Measurements from ENCODE around the gene OR10H2.
"Not testable (repeated sequence)": the region's sequence is repeated elsewhere in the genome, so short reads cannot be mapped to it uniquely, and the experiment has no call there.

Gene OR10H2, protein sequence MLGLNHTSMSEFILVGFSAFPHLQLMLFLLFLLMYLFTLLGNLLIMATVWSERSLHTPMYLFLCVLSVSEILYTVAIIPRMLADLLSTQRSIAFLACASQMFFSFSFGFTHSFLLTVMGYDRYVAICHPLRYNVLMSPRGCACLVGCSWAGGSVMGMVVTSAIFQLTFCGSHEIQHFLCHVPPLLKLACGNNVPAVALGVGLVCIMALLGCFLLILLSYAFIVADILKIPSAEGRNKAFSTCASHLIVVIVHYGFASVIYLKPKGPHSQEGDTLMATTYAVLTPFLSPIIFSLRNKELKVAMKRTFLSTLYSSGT

DNA sequence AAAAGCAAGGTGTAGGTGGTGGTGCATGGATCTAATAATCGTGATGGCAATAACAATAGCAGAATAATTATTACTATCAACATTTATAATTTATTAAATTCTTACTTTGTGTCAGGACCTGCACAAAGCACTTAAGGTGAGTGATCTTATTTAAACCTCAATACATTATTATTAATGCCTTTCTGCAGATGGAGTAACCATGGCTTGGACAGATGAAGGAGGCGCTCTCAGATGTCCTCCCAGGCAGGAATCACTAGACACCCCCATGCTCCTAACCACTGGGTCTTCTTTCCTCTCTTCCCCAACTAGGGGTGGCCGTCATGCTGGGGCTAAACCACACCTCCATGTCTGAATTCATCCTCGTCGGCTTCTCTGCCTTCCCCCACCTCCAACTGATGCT lies at the start of gene OR10H2:
Gene OR10H2, plus strand, starts transcription at position 301 of the 400 bp plus-strand sequence. Its CDS starts 20 bp downstream, at position 321.
- DNase-seq (ENCODE audit: low read depth in 2 of 2, low spot score in 1 of 2): no peak

DNA sequence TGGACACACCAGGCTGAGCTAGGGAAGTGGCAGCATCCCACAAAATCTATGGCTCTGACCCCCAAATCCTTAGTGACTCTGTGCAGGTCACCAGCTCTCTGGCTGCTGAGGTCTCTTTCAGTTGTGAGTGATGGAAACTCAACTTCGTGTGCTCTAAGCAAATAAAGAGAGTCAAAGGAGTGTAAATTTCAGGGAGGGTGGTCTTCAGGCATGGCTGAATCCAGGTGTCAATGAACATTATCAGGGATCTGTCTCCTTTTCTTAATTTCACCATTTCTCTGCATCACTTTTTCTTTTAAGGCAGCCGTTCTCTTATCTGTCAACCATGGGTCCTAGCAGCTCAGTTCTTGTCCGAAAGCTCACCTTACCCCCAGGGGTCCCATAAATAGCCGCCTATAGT lies 48.7 kb upstream of the OR10H2 start:
- no peak for DNase-seq (ENCODE audit: low read depth in 2 of 2, low spot score in 1 of 2)

DNA sequence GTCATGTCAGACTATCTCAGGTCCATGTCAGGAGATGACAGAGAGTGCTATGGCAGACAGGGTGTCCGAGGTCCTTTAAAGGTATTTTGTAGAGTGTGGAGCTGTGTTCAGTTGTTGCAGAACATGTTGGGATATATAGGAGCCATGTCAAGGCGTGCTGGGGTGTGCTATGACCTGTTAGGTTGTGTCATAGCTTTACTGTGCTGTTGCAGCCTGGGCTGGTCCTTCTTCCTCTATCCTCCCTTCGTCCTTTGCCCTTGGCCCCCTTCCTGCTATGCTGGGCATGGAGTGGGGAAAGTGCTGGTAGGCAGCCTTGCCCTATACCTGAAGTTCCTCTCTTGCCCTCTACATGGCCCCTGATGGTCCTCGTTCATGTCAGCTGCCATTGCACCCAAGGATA lies 48.0 kb upstream of the OR10H2 start:
- not testable (repeated sequence) for DNase-seq (ENCODE audit: low read depth in 2 of 2, low spot score in 1 of 2)

DNA sequence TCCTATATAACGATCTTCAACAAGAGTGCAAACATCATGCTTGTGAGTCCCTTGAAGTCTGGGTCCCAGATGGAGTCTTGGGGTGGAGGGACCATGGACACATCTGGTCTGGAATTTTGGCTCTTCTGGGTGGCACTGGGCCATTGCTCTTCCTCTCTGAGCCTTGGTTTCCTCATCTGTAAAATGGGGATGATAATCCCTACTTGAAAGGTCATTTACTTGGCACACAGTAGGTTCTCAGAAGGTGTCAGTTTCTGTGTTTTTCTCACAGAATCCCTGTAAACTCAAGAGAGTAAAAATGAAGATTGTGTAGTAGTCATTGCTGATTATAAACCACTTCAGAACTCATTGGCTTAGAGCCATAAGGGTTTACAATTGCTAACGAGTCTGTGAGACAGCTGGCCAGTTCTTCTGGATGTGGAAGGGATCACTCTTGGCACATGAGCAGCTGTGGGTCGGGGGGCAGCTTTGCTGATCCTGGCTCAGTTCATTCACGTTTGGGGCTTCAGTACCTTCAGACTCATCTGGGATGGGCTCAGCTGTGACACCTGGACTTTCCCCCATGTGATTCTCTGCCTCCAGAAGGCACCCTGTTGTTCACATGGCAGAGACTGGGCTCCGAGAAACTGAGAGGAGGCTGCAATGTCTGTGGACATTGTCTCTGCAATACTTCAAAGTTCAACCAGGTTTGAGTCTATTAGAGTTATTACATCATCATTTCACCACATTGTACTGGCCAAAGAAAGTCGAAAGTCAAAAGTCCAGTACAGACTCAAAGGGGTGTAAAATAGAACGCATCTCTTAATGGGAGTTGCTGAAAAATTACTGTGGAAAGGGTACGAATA lies 47.1 kb upstream of the OR10H2 start:
- no peak for DNase-seq (ENCODE audit: low read depth in 2 of 2, low spot score in 1 of 2)

DNA sequence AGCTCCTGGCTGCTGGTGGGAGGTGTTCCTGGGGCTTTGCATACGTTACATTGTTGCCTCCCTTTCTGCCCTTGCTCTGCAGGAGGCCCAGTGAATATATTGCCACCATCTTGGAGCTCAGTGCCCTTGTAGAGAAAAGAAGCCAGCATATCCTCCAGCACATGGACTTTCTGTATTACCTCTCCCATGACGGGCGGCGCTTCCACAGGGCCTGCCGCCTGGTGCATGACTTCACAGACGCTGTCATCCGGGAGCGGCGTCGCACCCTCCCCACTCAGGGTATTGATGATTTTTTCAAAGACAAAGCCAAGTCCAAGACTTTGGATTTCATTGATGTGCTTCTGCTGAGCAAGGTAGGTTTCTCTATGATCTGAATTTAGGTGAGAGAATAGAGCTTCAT lies 44.4 kb upstream of the OR10H2 start:
- DNase-seq (ENCODE audit: low read depth in 2 of 2, low spot score in 1 of 2): no peak

DNA sequence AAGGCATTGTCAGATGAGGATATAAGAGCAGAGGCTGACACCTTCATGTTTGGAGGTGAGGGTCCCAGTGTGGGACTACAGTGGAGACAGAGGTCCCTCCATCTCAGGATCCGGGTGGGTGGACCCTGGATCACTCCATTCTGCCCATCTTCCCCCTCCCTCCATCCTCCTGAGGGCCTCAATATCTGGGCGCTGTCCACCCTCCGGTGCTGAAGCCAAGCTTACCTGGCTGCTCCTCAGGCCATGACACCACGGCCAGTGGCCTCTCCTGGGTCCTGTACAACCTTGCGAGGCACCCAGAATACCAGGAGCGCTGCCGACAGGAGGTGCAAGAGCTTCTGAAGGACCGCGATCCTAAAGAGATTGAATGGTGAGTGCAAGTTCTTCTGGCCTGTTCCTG lies 43.0 kb upstream of the OR10H2 start:
- no peak for DNase-seq (ENCODE audit: low read depth in 2 of 2, low spot score in 1 of 2)

DNA sequence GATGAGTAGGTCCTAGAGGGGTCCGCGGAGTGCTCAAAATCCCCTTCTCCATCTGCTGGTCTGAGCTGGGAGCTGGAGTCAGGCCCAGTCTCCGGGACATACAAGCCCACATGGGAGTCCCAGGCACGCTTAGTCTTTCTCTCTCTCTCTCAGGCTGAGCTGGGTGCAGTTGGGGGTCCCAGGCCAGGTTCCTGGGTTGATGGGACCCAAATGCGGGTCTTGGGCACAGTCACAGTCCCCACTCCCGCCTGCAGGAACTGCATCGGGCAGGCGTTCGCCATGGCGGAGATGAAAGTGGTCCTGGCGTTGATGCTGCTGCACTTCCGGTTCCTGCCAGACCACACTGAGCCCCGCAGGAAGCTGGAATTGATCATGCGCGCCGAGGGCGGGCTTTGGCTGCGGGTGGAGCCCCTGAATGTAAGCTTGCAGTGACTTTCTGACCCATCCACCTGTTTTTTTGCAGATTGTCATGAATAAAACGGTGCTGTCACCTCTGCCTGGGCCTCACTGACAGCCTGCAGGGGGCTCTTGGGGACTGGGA lies 31.1 kb upstream of the OR10H2 start:
- no peak for DNase-seq (ENCODE audit: low read depth in 2 of 2, low spot score in 1 of 2)

DNA sequence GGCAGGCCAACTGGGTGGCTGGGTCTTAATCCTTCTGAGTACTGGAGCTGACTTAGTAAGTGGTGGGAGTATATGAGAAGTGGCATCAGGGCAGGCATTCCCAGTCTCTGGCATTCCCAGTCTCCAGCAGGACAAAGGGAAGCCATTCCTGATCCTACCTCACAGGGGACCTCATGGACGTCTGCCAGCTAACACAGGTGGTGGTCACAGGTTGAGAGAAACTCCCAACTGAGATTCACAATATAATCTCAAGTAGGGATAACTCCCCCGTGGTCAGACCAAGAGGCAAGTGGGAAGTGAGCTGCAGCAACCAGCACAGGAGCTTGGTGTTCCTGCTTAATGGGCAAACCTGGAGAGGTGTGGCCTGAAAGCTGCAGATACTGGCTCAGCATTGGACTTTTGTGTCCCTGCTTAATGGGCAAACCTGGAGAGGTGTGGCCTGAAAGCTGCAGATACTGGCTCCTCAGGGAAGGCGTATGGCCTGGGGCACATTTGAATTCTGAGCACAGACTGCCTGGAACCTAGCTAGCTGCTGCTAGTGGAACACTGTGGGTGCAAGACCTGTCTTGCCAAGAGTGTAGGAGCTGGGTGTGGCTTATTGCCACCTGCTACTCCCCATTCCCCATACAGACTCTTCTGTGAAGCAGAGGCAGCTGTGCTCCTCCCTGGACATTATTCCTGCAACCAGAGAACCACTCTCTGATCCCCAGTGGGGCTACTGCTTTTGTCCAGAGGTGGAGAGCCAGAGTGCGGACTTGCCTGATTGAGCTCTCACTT lies 25.9 kb upstream of the OR10H2 start:
- no peak for DNase-seq (ENCODE audit: low read depth in 2 of 2, low spot score in 1 of 2)

DNA sequence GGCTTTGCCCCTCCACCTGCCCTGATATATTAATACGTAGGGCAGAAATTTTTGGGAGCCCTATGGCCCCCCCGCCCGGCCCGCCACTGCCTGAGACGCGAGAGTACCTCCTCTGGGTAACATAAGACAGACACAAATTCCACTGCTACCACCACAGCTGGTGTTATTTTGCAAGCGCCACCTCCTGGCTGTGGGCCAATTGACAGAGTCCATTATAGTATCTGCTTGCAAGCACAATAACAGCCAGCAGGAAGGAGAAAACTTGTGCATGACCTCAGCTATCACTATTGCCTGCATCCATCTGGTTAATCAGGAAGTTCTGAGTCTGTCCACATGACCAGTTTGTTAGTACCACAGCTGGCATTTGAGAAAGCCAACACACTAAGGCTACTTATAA lies 25.3 kb upstream of the OR10H2 start:
- no peak for DNase-seq (ENCODE audit: low read depth in 2 of 2, low spot score in 1 of 2)

DNA sequence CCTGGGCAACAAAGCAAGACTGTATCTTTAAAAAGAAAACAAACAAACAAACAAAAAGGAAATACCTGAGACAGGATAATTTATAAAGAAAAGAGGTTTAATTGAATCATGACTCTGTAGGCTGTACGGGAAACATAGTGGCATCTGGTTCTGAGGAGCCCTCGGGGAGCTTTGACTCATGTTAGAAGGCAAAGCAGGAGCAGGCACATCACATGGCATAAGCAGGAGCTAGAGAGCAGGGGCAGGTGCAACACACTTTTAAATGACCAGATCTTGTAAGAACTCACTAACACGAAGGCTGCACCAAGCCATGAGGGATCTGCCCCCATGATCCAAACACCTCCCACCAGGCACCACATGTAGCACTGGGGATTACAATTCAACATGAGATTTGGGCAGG lies 13.2 kb upstream of the OR10H2 start:
- DNase-seq (ENCODE audit: low read depth in 2 of 2, low spot score in 1 of 2): no peak

DNA sequence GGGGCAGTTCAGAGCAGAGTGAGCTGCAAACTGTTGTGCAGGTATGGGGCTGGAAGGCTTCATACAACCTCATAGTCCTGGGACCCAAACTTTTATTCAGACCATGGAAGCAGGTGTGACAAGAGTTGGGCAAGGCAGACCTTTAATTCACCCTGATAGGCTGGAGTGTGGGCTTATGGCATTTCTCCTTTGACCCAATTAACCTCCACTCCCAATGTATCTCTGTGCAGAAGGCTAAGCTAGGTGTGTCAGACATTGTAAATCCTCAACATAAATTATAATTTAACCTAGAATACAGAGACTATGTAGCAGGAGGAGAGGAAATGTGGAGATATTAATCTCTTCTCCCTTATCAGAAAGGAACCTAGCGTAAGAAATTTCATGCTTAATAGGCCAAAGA lies 12.2 kb upstream of the OR10H2 start:
- DNase-seq (ENCODE audit: low read depth in 2 of 2, low spot score in 1 of 2): no peak

DNA sequence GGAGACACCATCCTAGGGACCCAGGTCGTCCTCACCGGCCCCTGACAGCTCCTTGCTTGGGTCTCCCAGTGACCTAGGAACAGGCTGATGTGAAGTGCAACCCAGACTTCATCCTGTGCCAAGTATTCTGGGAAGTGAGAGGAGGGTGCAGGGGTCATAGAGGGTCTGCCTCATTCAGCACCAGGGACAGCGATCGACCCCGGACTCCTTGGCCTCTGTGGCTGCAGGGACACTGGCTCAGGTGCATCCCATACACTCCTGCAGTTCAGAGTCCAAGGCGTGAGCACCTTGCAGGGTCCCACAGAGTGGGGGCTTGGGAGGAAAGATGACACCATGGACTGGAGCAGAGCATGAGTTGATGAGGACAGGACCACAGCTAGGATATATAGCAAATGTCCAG lies 10.0 kb upstream of the OR10H2 start:
- no peak for DNase-seq (ENCODE audit: low read depth in 2 of 2, low spot score in 1 of 2)

DNA sequence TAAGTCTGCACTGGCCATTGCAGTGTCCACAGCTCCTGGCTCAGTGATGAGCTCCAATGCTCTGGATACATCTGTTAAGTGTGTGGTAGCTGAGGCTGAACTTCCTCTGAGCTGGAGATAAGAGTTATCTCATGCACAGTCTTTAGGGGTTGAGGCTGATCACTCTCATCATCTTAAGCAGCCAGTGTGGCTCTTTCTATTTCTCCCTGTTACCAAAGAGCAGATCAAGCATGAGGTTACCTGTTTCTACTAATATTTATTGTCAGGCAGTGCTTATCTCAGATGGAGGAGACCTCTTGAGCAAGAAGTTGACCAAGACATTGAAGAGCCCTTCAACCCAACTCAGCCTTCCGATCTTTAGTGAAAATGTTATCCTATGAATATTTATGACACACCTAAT lies 6.6 kb upstream of the OR10H2 start:
- DNase-seq (ENCODE audit: low read depth in 2 of 2, low spot score in 1 of 2): no peak

DNA sequence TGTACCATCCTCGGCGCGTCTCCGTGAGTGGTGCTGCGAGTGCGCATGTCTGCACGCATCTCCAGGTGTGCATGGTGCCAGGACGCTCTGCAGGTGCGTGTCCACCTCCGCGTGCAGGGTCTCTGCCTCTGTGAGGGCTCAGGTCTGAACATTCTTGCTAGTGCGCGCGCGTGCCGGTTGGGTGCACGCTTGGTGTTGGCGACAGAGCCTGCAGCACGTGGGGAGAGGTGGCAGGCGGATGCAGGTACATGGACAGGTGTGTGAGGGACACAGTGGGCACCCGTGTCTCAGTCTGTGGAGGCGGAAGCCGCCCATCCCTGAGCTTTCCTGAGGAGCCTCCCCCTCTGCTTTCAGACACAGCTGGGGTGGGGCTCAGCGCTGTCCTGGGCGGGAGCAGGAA lies 4.9 kb upstream of the OR10H2 start:
- no peak for DNase-seq (ENCODE audit: low read depth in 2 of 2, low spot score in 1 of 2)

DNA sequence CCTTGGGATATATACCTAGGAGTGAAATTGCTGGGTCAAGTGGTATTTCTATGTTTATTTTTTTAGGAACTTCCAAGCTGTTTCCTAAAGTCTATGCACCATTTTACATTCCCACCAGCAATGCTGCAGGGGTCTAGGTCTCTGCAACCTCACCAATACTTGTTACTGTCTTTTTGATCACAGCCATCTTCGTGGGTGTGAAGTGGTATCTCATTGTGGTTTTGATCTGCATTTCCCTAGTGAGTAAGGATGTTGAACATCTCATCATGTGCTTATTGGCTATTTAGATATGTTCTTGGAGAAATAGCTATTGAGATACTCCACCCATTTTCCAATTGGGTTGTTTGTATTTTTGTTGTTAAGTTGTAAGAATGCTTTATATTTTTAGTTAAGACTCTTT lies 2.7 kb downstream of the OR10H2 start:
- DNase-seq (ENCODE audit: low read depth in 2 of 2, low spot score in 1 of 2): no peak

DNA sequence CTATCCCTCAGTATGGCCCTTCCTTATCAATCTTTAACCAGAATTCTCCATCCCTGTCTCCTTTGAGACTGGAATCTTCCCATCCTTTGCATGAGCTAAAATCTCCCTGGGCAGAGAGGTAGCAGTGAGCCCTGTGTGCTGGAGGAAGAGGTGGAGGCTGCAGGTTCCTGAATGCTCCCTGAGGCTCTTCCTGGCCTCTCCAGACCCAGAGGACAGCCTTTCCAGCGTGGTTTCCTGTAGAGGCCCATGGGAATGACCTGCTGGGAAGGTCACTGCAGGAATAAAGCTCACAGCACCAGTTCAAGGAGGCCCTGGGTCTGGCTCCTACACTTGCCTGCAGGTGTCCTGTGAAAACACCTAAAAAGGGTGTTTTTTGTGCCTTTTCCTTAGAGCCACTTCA lies 4.6 kb downstream of the OR10H2 start:
- DNase-seq (ENCODE audit: low read depth in 2 of 2, low spot score in 1 of 2): no peak

DNA sequence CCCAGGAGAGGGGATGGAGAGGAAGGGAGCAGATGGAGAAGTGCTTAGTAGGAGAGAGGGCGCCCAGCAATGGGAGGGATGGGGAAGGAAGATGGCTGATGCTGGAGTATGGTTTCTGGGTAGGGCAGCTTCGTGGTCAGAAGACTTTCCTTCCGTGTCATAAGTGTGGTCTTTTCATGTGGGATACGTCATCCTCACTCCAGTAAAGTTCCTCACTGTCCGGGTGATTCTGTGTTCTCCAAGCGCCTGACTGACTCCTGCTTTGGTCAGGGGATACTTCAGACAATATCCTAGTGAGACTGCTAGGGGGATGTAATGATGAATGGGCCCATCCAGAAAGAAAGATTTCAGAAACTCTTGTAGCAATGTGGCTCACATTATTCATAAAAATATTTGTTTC lies 6.1 kb downstream of the OR10H2 start:
- no peak for DNase-seq (ENCODE audit: low read depth in 2 of 2, low spot score in 1 of 2)

DNA sequence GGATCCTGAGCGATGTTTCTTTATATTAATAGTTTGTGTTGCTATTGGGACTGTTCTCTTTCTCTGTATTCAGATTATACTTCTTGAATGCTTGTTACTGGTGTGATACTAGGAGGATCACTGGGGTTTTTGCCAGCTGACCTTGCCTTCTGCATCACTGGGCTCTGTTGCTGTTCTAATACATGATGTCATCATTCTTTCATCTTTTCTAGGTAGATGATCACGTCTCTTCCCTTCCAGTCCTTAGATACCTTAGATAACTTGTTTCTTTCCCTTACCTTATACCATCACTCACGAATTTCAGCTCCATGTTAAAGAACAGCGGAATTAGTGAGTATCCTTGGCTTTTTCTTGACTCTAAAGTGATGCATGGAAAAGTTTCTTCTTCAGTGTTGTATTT lies 9.9 kb downstream of the OR10H2 start, which contains the start of gene OR10H3:
Gene OR10H3, plus strand, starts transcription at position 264 of the 400 bp plus-strand sequence. CDS start 3,408 bp downstream, outside the sequence.
- DNase-seq (ENCODE audit: low read depth in 2 of 2, low spot score in 1 of 2): no peak

DNA sequence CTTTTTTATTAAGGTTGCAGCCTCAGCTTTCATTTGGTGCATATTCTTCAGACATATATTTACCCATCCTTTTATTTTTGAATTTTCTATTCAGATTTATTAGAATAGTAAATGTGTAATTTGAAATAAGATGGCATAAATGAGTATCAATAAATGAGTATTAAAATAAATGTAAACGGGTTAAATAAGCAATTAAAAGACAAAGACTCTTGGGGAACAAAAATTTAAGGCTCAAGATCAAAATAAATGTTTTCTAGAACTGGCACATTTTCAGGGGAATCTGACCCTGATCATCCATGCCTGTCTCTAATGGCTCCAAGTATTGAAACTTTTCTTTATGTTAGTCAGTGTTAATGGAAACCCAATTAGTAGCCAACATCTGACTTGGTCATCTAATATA lies 13.0 kb downstream of the OR10H2 start:
- no peak for DNase-seq (ENCODE audit: low read depth in 2 of 2, low spot score in 1 of 2)

DNA sequence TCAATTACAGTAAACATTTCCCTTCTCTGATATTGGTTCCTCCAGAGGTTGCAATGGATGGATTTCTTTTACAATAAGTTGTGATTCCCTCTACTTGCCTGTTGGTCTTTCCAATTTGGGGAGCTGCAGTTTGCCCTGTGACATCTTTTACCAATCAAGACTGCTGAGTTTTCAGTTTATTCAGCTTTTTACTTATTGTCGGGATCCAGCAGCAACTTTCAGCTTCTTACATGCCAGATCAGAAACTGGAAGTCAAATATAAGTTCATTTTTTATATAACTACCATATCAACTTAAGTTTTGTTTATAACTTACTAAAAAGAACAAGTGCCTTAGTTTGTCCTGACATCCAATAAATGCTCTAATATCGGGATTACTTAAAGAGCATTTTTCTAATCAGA lies 20.4 kb downstream of the OR10H2 start:
- DNase-seq (ENCODE audit: low read depth in 2 of 2, low spot score in 1 of 2): no peak

DNA sequence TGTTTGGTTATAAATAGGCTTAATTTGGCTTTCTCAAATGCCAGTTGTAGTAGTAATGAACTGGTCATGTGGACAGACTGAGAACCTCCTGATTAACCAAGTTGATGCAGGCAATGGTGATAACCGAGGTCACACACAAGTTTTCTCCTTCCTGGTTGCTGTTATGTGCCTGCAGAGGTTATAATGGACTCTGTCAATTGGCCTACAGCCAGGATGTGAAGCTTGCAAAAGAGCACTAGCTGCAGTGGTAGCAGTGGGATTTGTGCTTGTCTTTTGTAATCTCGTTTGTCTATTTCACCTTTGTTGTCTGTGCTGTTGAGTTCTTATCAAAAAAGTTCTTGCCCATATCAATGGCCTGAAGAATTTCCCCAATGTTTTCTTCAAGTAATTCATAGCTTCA lies 30.6 kb downstream of the OR10H2 start:
- no peak for DNase-seq (ENCODE audit: low read depth in 2 of 2, low spot score in 1 of 2)
